ENCODE measurements around the gene MSS51. TPM values are rescaled to one million over a fixed set of nuclear protein-coding genes. Genes with fewer than 3 reads are reported as not detected.

MSS51 gene
- total RNA-seq, 1 experiment from 2014 or later: 2.3 TPM

GRCh38 chr10:73449113-73449512 lies 15.8 kb upstream of the MSS51 start:
- H3K27me3 ChIP-seq (ENCODE audit: control insufficient read depth, insufficient read depth, low read length): no peaks in the 10 kb centered on the region
- in situ Hi-C loops (cut with HindIII; ENCODE audit: low pct_unique_long_range_greater_than_20kb, low sequenced_read_pairs): no loop called here
- intact Hi-C loops (cut with micrococcal nuclease; ENCODE audit: unreplicated experiment): no loop called here
- no peak for DNase-seq (ENCODE audit: low read depth, low spot score)
- no peak overlapping the region for H3K27ac ChIP-seq (ENCODE audit: low read length)
- ChIA-PET CTCF (no interaction called here), POLR2A (no interaction called here)
- peaks cover 5% of the 10 kb centered on the region; the same call in 1 of the 2 replicates for H3K36me3 ChIP-seq (ENCODE audit: control insufficient read depth, insufficient read depth, low read length)
- BruUV-seq (replicated peaks): TSS peak; percentile 25
- H3K4me3 ChIP-seq (ENCODE audit: low read depth in 2 of 2, low read length in 2 of 2): no peak overlapping the region
- no peaks in the 10 kb centered on the region for H3K4me1 ChIP-seq (ENCODE audit: control insufficient read depth, insufficient read depth, low read length)
- TF ChIP-seq SIN3A (IDR thresholded peaks at IDR 0.05; ENCODE audit: borderline replicate concordance, insufficient read depth, low read depth, low read length) (no peak), TCF7L2 (IDR thresholded peaks at IDR 0.05; ENCODE audit: low read depth, low read length) (no peak), POLR2AphosphoS5 (IDR thresholded peaks at IDR 0.05; ENCODE audit: low read depth, low read length) (no peak)
- TF ChIP-seq, protein P1, sequence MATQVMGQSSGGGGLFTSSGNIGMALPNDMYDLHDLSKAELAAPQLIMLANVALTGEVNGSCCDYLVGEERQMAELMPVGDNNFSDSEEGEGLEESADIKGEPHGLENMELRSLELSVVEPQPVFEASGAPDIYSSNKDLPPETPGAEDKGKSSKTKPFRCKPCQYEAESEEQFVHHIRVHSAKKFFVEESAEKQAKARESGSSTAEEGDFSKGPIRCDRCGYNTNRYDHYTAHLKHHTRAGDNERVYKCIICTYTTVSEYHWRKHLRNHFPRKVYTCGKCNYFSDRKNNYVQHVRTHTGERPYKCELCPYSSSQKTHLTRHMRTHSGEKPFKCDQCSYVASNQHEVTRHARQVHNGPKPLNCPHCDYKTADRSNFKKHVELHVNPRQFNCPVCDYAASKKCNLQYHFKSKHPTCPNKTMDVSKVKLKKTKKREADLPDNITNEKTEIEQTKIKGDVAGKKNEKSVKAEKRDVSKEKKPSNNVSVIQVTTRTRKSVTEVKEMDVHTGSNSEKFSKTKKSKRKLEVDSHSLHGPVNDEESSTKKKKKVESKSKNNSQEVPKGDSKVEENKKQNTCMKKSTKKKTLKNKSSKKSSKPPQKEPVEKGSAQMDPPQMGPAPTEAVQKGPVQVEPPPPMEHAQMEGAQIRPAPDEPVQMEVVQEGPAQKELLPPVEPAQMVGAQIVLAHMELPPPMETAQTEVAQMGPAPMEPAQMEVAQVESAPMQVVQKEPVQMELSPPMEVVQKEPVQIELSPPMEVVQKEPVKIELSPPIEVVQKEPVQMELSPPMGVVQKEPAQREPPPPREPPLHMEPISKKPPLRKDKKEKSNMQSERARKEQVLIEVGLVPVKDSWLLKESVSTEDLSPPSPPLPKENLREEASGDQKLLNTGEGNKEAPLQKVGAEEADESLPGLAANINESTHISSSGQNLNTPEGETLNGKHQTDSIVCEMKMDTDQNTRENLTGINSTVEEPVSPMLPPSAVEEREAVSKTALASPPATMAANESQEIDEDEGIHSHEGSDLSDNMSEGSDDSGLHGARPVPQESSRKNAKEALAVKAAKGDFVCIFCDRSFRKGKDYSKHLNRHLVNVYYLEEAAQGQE (IDR thresholded peaks at IDR 0.05; ENCODE audit: insufficient read depth in 1 of 2, low read depth in 2 of 2, low read length in 1 of 2): no peak
- TF ChIP-seq, protein P2, sequence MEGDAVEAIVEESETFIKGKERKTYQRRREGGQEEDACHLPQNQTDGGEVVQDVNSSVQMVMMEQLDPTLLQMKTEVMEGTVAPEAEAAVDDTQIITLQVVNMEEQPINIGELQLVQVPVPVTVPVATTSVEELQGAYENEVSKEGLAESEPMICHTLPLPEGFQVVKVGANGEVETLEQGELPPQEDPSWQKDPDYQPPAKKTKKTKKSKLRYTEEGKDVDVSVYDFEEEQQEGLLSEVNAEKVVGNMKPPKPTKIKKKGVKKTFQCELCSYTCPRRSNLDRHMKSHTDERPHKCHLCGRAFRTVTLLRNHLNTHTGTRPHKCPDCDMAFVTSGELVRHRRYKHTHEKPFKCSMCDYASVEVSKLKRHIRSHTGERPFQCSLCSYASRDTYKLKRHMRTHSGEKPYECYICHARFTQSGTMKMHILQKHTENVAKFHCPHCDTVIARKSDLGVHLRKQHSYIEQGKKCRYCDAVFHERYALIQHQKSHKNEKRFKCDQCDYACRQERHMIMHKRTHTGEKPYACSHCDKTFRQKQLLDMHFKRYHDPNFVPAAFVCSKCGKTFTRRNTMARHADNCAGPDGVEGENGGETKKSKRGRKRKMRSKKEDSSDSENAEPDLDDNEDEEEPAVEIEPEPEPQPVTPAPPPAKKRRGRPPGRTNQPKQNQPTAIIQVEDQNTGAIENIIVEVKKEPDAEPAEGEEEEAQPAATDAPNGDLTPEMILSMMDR (IDR thresholded peaks at IDR 0.05): no peak
- ATAC-seq: no peak
- no peaks in the 10 kb centered on the region for H3K9me3 ChIP-seq (ENCODE audit: control insufficient read depth, insufficient read depth, low read depth, low read length)

GRCh38 chr10:73448384-73448783 lies 15.0 kb upstream of the MSS51 start:
- H3K9me3 ChIP-seq (ENCODE audit: control insufficient read depth, insufficient read depth, low read depth, low read length): no peaks in the 10 kb centered on the region
- ChIA-PET POLR2A (no interaction called here), CTCF (no interaction called here)
- DNase-seq (ENCODE audit: low read depth, low spot score): no peak
- no peak overlapping the region for H3K27ac ChIP-seq (ENCODE audit: low read length)
- in situ Hi-C loops (cut with HindIII; ENCODE audit: low pct_unique_long_range_greater_than_20kb, low sequenced_read_pairs) (no loop called here), intact Hi-C loops (cut with micrococcal nuclease; ENCODE audit: unreplicated experiment) (no loop called here)
- no peak overlapping the region for H3K4me3 ChIP-seq (ENCODE audit: low read depth in 2 of 2, low read length in 2 of 2)
- H3K27me3 ChIP-seq (ENCODE audit: control insufficient read depth, insufficient read depth, low read length): no peaks in the 10 kb centered on the region
- no peak for ATAC-seq
- peaks cover 2% of the 10 kb centered on the region; the same call in 1 of the 2 replicates for H3K36me3 ChIP-seq (ENCODE audit: control insufficient read depth, insufficient read depth, low read length)
- no TSS peak for BruUV-seq (replicated peaks)
- TF ChIP-seq TCF7L2 (IDR thresholded peaks at IDR 0.05; ENCODE audit: low read depth, low read length) (no peak), POLR2AphosphoS5 (IDR thresholded peaks at IDR 0.05; ENCODE audit: low read depth, low read length) (no peak), SIN3A (IDR thresholded peaks at IDR 0.05; ENCODE audit: borderline replicate concordance, insufficient read depth, low read depth, low read length) (no peak)
- TF ChIP-seq, protein P1 (IDR thresholded peaks at IDR 0.05; ENCODE audit: insufficient read depth in 1 of 2, low read depth in 2 of 2, low read length in 1 of 2): no peak
- TF ChIP-seq, protein P2 (IDR thresholded peaks at IDR 0.05): no peak
- H3K4me1 ChIP-seq (ENCODE audit: control insufficient read depth, insufficient read depth, low read length): no peaks in the 10 kb centered on the region
